Activated CD8-positive, alpha-beta T cell treated with anti-CD3 and anti-CD28 coated beads for 36 hours (primary cell): ENCODE data around the gene SLC26A8. TPM values are rescaled to one million over a fixed set of nuclear protein-coding genes. Genes with fewer than 3 reads are reported as not detected.

Experiments
- ATAC-seq: fragments of 200-7000 bp; cut with Tn5 transposase; one replicate; pipeline ENCODE4 v1.10.0; 2021; ENCODE audit warnings: mild to moderate bottlenecking, moderate library complexity
- CTCF ChIA-PET: fragments of 350-600 bp; sonication (Branson Sonifier 250); formaldehyde crosslinking; loops from one replicate; lab custom pipeline; 2021; ENCODE audit warnings: antibody characterized with exemption; lab: Charles Lee
- POLR2A ChIA-PET: fragments of 350-600 bp; sonication (Branson Sonifier 250); formaldehyde crosslinking; loops from one replicate; lab custom pipeline; 2021; ENCODE audit warnings: antibody characterized with exemption; lab: Charles Lee
- DNase-seq: peaks from one replicate; pipeline ENCODE4 v3.0.0-alpha.2; 2020
- H3K27ac Mint-ChIP-seq: one replicate; pipeline ENCODE4 v1.8.0; 2021; ENCODE audit warnings: mild to moderate bottlenecking, mixed read lengths
- H3K27me3 Mint-ChIP-seq: one replicate; pipeline ENCODE4 v1.8.0; 2021; ENCODE audit warnings: mixed read lengths
- H3K36me3 Mint-ChIP-seq: one replicate; pipeline ENCODE4 v1.8.0; 2021; ENCODE audit warnings: low read depth, mixed read lengths
- H3K4me1 Mint-ChIP-seq: one replicate; pipeline ENCODE4 v1.8.0; 2021; ENCODE audit warnings: low read depth, mixed read lengths
- H3K4me3 Mint-ChIP-seq: one replicate; pipeline ENCODE4 v1.8.0; 2021; ENCODE audit warnings: mild to moderate bottlenecking, moderate library complexity, mixed read lengths
- H3K9me3 Mint-ChIP-seq: one replicate; pipeline ENCODE4 v1.8.0; 2021; ENCODE audit warnings: mixed read lengths
- intact Hi-C: fragments of 100-400 bp; cut with micrococcal nuclease; formaldehyde crosslinking; loops from one replicate; pipeline ENCODE4 v1.10.0; 2022
- total RNA-seq, 2 experiments: library from RNA; stranded (reverse); gene quantifications; one replicate each; pipeline ENCODE4 v1.2.3, GENCODE V29; 2021
- TF ChIP-seq, protein P1 (sequence below): fragments of 200-600 bp; IDR thresholded peaks from one replicate; pipeline ENCODE4 v1.8.0; 2022; ENCODE audit warnings: antibody characterized with exemption, mild to moderate bottlenecking

Gene SLC26A8
- total RNA-seq, 2 experiments from 2014 or later, result not detected

DNA sequence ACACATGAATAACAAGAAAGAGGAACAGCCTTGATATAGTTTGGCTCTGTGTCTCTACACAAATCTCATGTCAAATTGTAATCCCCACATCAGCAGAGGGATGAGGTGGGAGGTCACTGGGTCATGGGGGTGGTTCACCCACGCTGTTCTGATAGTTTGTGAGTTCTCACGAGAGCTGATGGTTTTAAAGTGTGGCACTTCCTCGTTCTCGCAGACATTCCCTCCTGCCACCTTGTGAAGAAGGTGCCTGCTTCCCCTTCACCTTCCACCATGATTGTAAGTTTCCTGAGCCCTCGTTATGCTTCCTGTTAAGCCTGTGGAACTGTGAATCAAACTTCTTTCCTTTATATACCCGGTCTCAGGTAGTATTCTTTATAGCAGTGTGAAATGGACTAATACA is 116.7 kb downstream of the SLC26A8 start:
- Mint-ChIP-seq H3K27ac (no peak overlapping the region), H3K9me3 (peaks cover 23% of the 10 kb centered on the region), H3K27me3 (no peaks in the 10 kb centered on the region), H3K36me3 (peaks cover 68% of the 10 kb centered on the region), H3K4me3 (no peak overlapping the region), H3K4me1 (peaks cover 17% of the 10 kb centered on the region)
- CTCF ChIA-PET, result no interaction called here
- intact Hi-C loops, result no loop called here
- ATAC-seq (no peak), DNase-seq (no peak)
- POLR2A ChIA-PET, result interaction anchor here (0.6 to 0.9 kb wide), 2 partner anchors 9 to 19 kb away, joined by 4 read pairs; no protein-coding TSS in a partner anchor
- TF ChIP-seq, protein P1, sequence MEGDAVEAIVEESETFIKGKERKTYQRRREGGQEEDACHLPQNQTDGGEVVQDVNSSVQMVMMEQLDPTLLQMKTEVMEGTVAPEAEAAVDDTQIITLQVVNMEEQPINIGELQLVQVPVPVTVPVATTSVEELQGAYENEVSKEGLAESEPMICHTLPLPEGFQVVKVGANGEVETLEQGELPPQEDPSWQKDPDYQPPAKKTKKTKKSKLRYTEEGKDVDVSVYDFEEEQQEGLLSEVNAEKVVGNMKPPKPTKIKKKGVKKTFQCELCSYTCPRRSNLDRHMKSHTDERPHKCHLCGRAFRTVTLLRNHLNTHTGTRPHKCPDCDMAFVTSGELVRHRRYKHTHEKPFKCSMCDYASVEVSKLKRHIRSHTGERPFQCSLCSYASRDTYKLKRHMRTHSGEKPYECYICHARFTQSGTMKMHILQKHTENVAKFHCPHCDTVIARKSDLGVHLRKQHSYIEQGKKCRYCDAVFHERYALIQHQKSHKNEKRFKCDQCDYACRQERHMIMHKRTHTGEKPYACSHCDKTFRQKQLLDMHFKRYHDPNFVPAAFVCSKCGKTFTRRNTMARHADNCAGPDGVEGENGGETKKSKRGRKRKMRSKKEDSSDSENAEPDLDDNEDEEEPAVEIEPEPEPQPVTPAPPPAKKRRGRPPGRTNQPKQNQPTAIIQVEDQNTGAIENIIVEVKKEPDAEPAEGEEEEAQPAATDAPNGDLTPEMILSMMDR, result no peak

DNA sequence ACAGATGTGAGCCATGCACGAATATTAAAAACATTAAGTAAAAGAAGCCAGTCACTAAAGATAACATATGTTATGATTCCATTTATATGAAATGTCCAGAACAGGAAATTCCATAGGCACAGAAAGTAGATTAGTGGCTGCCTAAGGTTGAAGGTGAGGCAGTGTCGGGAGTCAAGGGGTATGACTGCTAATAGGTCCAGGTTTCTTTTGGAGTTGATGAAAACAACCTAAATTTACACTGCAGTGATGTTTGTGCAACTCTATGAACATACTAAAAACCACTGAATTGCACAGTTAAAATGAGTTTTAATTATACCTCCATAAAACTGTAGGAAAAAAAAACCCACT is 118.0 kb downstream of the SLC26A8 start:
- Mint-ChIP-seq H3K36me3 (peaks cover 62% of the 10 kb centered on the region), H3K9me3 (peaks cover 21% of the 10 kb centered on the region), H3K27ac (no peak overlapping the region), H3K4me3 (no peak overlapping the region), H3K27me3 (no peaks in the 10 kb centered on the region), H3K4me1 (peaks cover 15% of the 10 kb centered on the region)
- TF ChIP-seq, protein P1, result no peak
- CTCF ChIA-PET, result no interaction called here
- intact Hi-C loops, result no loop called here
- ATAC-seq, result no peak
- DNase-seq, result no peak
- POLR2A ChIA-PET, result no interaction called here

DNA sequence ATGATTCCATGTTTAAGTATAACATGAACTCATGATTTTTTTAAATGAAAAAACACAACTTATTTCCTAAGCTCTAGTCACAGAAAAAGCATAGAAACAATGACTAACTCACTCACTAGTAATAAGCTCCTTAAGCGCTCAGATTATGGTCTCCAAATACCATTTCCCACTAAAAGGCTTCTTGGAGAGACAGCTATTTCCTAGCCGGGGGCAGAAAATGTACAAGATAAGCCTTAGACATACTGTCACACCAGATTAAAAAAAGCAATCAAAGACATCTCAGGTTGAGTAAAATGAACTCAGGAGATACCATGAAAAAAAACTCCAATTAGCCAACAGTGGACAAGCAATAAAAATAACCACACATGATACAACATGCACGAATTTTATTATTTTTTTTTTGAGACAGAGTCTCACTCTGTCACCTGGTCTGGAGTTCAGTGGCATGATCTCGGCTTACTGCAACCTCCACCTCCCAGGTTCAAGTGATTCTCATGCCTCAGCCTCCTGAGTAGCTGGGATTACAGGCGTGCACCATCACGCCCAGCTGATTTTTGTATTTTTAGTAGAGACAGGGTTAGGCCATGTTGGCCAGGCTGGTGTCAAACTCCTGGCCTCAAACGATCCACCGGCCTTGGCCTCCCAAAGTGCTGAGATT is 118.5 kb downstream of the SLC26A8 start:
- POLR2A ChIA-PET, result interaction anchor here (0.8 kb wide), 1 partner anchor 122 kb away, joined by 5 read pairs; no protein-coding TSS in a partner anchor
- no peak for DNase-seq
- Mint-ChIP-seq H3K36me3 (peaks cover 63% of the 10 kb centered on the region), H3K27me3 (no peaks in the 10 kb centered on the region), H3K9me3 (peaks cover 20% of the 10 kb centered on the region), H3K4me1 (peaks cover 15% of the 10 kb centered on the region), H3K27ac (no peak overlapping the region), H3K4me3 (no peak overlapping the region)
- TF ChIP-seq, protein P1, result no peak
- CTCF ChIA-PET, result no interaction called here
- intact Hi-C loops, result no loop called here
- no peak for ATAC-seq

DNA sequence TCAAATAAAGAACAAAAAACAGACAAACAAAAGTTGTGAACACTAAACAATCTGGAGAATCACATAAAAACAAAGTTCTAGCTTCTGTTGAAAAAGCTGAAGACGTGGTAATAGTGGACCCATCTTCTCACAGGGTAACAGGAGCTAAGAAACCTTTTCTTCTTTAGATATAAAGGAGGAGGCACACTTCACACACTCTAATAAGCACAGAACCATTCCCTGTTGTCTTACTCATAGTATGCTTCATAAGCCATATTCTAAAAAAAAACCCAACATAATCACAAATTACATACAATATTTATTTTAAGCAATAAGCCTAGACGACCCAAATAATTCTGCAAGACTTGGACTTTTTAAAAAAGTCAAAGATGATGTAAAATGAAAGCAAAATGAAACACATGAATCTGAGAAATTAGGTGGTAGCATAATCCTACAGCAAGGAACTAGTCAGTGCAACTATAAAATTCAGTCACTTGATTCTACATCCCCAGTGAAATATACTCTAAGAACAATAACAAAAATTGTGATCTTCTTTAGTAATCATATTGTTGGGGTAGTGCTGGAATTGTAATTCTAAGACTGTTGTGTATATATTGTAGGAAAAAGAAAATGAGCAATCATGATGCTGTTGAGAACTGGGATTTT is 119.2 kb downstream of the SLC26A8 start:
- H3K27me3 Mint-ChIP-seq, result no peaks in the 10 kb centered on the region
- ChIA-PET CTCF (no interaction called here), POLR2A (interaction anchor here (0.8 to 1.7 kb wide), 2 partner anchors 15 to 123 kb away, joined by 5 to 6 read pairs; partner anchors contain the start of gene SRPK1)
- peaks cover 15% of the 10 kb centered on the region for H3K4me1 Mint-ChIP-seq
- DNase-seq (no peak), ATAC-seq (no peak)
- H3K4me3 Mint-ChIP-seq, result no peak overlapping the region
- H3K36me3 Mint-ChIP-seq, result peaks cover 62% of the 10 kb centered on the region
- peaks cover 14% of the 10 kb centered on the region for H3K9me3 Mint-ChIP-seq
- TF ChIP-seq, protein P1, result no peak
- no peak overlapping the region for H3K27ac Mint-ChIP-seq
- intact Hi-C loops, result no loop called here

DNA sequence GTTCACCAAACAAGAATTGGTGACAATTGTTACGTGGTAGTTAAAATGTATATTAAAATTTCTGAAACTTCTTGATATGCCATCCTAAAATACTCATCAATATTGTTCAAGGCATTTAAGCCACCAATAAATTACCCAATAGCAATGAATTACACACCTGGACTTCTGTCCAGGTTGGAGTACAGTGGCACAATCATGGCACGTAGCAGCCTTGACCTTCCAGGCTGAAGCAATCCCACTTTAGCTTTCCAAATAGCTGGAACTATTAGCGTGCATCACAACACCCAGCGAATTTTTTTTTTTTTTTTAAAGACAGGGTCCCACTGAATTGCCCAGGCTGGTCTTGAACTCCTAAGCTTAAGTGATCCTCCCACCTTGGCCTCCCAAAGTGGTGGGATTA is 120.8 kb downstream of the SLC26A8 start:
- POLR2A ChIA-PET, result interaction anchor here (1.7 kb wide), 1 partner anchor 17 kb away, joined by 6 read pairs; the partner anchor contains the start of gene SRPK1
- Mint-ChIP-seq H3K4me3 (no peak overlapping the region), H3K36me3 (peaks cover 58% of the 10 kb centered on the region), H3K9me3 (peaks cover 7% of the 10 kb centered on the region), H3K27me3 (no peaks in the 10 kb centered on the region), H3K27ac (no peak overlapping the region), H3K4me1 (peaks cover 14% of the 10 kb centered on the region)
- CTCF ChIA-PET, result interaction anchor here (0.6 kb wide), 1 partner anchor 518 kb away, joined by 3 read pairs; no protein-coding TSS in a partner anchor
- intact Hi-C loops, result no loop called here
- ATAC-seq (no peak), DNase-seq (no peak)
- TF ChIP-seq, protein P1, result no peak
